Osteoblast (primary cell): ENCODE data around the gene RIN3. TPM values are rescaled to one million over a fixed set of nuclear protein-coding genes. Genes with fewer than 3 reads are reported as not detected.

Experiments
- DNase-seq: peaks from one replicate; pipeline ENCODE4 v3.0.0; 2011; ENCODE audit warnings: low spot score, mixed read lengths; ENCODE audit not compliant: insufficient read length; ENCODE audit errors: missing footprints
- H2AFZ ChIP-seq: 2 replicates; pipeline ENCODE4 v1.6.0; 2011; ENCODE audit warnings: mild to moderate bottlenecking, low read length
- H3K27ac ChIP-seq: 2 replicates; pipeline ENCODE4 v1.5.1; 2011; ENCODE audit warnings: mild to moderate bottlenecking, low read depth, low read length, moderate library complexity
- H3K27me3 ChIP-seq: 2 replicates; pipeline ENCODE4 v1.6.0; 2012; ENCODE audit warnings: mild to moderate bottlenecking, control low read depth, inconsistent platforms, low read length, moderate library complexity; ENCODE audit not compliant: insufficient read depth
- H3K36me3 ChIP-seq: 2 replicates; pipeline ENCODE4 v1.5.1; 2011; ENCODE audit warnings: mild to moderate bottlenecking, low read length, control low read depth, moderate library complexity; ENCODE audit not compliant: insufficient read depth
- H3K4me1 ChIP-seq: 2 replicates; pipeline ENCODE4 v1.5.1; 2011; ENCODE audit warnings: mild to moderate bottlenecking, low read length, control low read depth, moderate library complexity; ENCODE audit not compliant: insufficient read depth
- H3K4me2 ChIP-seq: 2 replicates; pipeline ENCODE4 v1.6.0; 2011; ENCODE audit warnings: mild to moderate bottlenecking, low read length; ENCODE audit not compliant: insufficient read depth
- H3K4me3 ChIP-seq: fragments of 200-600 bp; sonication (generic); 3 replicates; pipeline ENCODE4 v1.5.1; 2012; ENCODE audit warnings: mild to moderate bottlenecking, low read length, inconsistent platforms; ENCODE audit not compliant: insufficient read depth
- H3K79me2 ChIP-seq: 2 replicates; pipeline ENCODE4 v1.6.0; 2012; ENCODE audit warnings: mild to moderate bottlenecking, low read length, control low read depth, inconsistent platforms; ENCODE audit not compliant: insufficient read depth
- H3K9me3 ChIP-seq: 2 replicates; pipeline ENCODE4 v1.5.1; 2011; ENCODE audit warnings: low read depth, low read length, control low read depth
- H4K20me1 ChIP-seq: 2 replicates; pipeline ENCODE4 v1.6.0; 2012; ENCODE audit warnings: mild to moderate bottlenecking, low read length, control low read depth; ENCODE audit not compliant: insufficient read depth
- CTCF ChIP-seq: IDR thresholded peaks from 2 replicates; pipeline ENCODE4 v1.5.1; 2011; ENCODE audit warnings: mild to moderate bottlenecking, low read depth, low read length, moderate library complexity; ENCODE audit errors: extremely low read depth
- total RNA-seq: library from RNA; depleted of rRNA; stranded (reverse); fragments of >200 nt; gene quantifications from 2 replicates; pipeline ENCODE4 v1.2.3, GENCODE V29; 2012

The RIN3 gene
- total RNA-seq, 1 donor: 7.6 TPM

GRCh38 chr14:92470811-92471210, 42.8 kb upstream of the RIN3 start:
- Histone ChIP-seq H3K4me2 (no peak overlapping the region), H3K27ac (no peak overlapping the region)

GRCh38 chr14:92471919-92472318, 41.7 kb upstream of the RIN3 start:
- no peaks in the 10 kb centered on the region for H3K79me2 ChIP-seq
- no peak overlapping the region for H2AFZ ChIP-seq
- no peak overlapping the region for H3K4me3 ChIP-seq
- no peak for TF ChIP-seq CTCF
- no peak overlapping the region for H3K27ac ChIP-seq
- no peaks in the 10 kb centered on the region for H3K36me3 ChIP-seq
- no peaks in the 10 kb centered on the region for H3K27me3 ChIP-seq
- H3K4me1 ChIP-seq: peaks cover 24% of the 10 kb centered on the region
- DNase-seq: no peak
- no peaks in the 10 kb centered on the region for H3K9me3 ChIP-seq
- no peaks in the 10 kb centered on the region for H4K20me1 ChIP-seq
- no peak overlapping the region for H3K4me2 ChIP-seq

More at GRCh38 chr14:92470811-92471210, 42.8 kb upstream of the RIN3 start:
- no peaks in the 10 kb centered on the region for H3K9me3 ChIP-seq
- no peak for DNase-seq
- no peak overlapping the region for H2AFZ ChIP-seq
- no peaks in the 10 kb centered on the region for H3K79me2 ChIP-seq
- H3K27me3 ChIP-seq: no peaks in the 10 kb centered on the region
- H3K36me3 ChIP-seq: no peaks in the 10 kb centered on the region
- H3K4me3 ChIP-seq: no peak overlapping the region
- TF ChIP-seq CTCF: no peak
- H4K20me1 ChIP-seq: no peaks in the 10 kb centered on the region
- peaks cover 20% of the 10 kb centered on the region for H3K4me1 ChIP-seq

- H3K4me3 ChIP-seq: no peak overlapping the region
- H2AFZ ChIP-seq: no peak overlapping the region
- H3K27ac ChIP-seq: peak overlapping the region; percentile 52
- DNase-seq: no peak
- TF ChIP-seq CTCF: no peak
- H3K9me3 ChIP-seq: no peaks in the 10 kb centered on the region
- no peaks in the 10 kb centered on the region for H4K20me1 ChIP-seq
- no peaks in the 10 kb centered on the region for H3K27me3 ChIP-seq
- no peaks in the 10 kb centered on the region for H3K79me2 ChIP-seq
- H3K4me1 ChIP-seq: peaks cover 24% of the 10 kb centered on the region
- no peaks in the 10 kb centered on the region for H3K36me3 ChIP-seq
- H3K4me2 ChIP-seq: peak overlapping the region; percentile 53
Measured at GRCh38 chr14:92472860-92473259, 40.7 kb upstream of the RIN3 start.

- TF ChIP-seq CTCF: no peak
- no peaks in the 10 kb centered on the region for H4K20me1 ChIP-seq
- peak; percentile 85 for DNase-seq
- no peaks in the 10 kb centered on the region for H3K27me3 ChIP-seq
- no peaks in the 10 kb centered on the region for H3K36me3 ChIP-seq
- peaks cover 24% of the 10 kb centered on the region for H3K4me1 ChIP-seq
- H3K4me2 ChIP-seq: peak overlapping the region; percentile 53
- peak overlapping the region; percentile 4 for H3K4me3 ChIP-seq
- H3K79me2 ChIP-seq: no peaks in the 10 kb centered on the region
- H2AFZ ChIP-seq: peak overlapping the region; percentile 71
- no peaks in the 10 kb centered on the region for H3K9me3 ChIP-seq
- H3K27ac ChIP-seq: peak overlapping the region; percentile 52
Measured at GRCh38 chr14:92473261-92473968, 40.2 kb upstream of the RIN3 start.
